ENCODE measurements around the gene MICAL3.

- TF ChIP-seq, protein P1, sequence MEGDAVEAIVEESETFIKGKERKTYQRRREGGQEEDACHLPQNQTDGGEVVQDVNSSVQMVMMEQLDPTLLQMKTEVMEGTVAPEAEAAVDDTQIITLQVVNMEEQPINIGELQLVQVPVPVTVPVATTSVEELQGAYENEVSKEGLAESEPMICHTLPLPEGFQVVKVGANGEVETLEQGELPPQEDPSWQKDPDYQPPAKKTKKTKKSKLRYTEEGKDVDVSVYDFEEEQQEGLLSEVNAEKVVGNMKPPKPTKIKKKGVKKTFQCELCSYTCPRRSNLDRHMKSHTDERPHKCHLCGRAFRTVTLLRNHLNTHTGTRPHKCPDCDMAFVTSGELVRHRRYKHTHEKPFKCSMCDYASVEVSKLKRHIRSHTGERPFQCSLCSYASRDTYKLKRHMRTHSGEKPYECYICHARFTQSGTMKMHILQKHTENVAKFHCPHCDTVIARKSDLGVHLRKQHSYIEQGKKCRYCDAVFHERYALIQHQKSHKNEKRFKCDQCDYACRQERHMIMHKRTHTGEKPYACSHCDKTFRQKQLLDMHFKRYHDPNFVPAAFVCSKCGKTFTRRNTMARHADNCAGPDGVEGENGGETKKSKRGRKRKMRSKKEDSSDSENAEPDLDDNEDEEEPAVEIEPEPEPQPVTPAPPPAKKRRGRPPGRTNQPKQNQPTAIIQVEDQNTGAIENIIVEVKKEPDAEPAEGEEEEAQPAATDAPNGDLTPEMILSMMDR (IDR thresholded peaks at IDR 0.05) = no peak
- no peak for TF ChIP-seq ZFX (IDR thresholded peaks at IDR 0.05; ENCODE audit: borderline replicate concordance)
Observed at GRCh38 chr22:17746916-17747315, 277.4 kb downstream of the MICAL3 start.
